Mesendoderm (in vitro differentiated cells): ENCODE data around the gene ANKMY1.
"Not testable (repeated sequence)": the region's sequence is repeated elsewhere in the genome, so short reads cannot be mapped to it uniquely, and the experiment has no call there.

Experiments
- DNase-seq: peaks from one replicate; pipeline ENCODE4 v3.0.0; 2013
- H2AK5ac ChIP-seq: 2 replicates; pipeline ENCODE4 v1.6.1; 2013; ENCODE audit warnings: low read length, inconsistent platforms
- H2BK120ac ChIP-seq: 2 replicates; pipeline ENCODE4 v1.6.1; 2013; ENCODE audit warnings: low read depth, mild to moderate bottlenecking, low read length, moderate library complexity, mixed read lengths
- H2BK15ac ChIP-seq: replicated peaks from 2 replicates; pipeline ENCODE4 v1.6.1; 2013; ENCODE audit warnings: low read depth, mild to moderate bottlenecking, moderate library complexity
- H2BK5ac ChIP-seq: 2 replicates; pipeline ENCODE4 v1.6.1; 2013; ENCODE audit warnings: low read length, inconsistent platforms
- H3K18ac ChIP-seq: 2 replicates; pipeline ENCODE4 v1.6.1; 2013; ENCODE audit warnings: mild to moderate bottlenecking, low read length, mixed read lengths
- H3K23ac ChIP-seq: one replicate; pipeline ENCODE4 v1.6.1; 2013; ENCODE audit warnings: low read length
- H3K27ac ChIP-seq: 2 replicates; pipeline ENCODE4 v1.5.1; 2013; ENCODE audit warnings: low read depth, mild to moderate bottlenecking, inconsistent platforms, low read length, moderate library complexity
- H3K27me3 ChIP-seq: 2 replicates; pipeline ENCODE4 v1.6.1; 2013; ENCODE audit warnings: low read length, control low read depth, mild to moderate bottlenecking, inconsistent platforms; ENCODE audit not compliant: insufficient read depth, poor library complexity
- H3K36me3 ChIP-seq: 2 replicates; pipeline ENCODE4 v1.6.1; 2013; ENCODE audit warnings: low read length, inconsistent platforms; ENCODE audit not compliant: control insufficient read depth, insufficient read depth
- H3K4ac ChIP-seq: one replicate; pipeline ENCODE4 v1.6.1; 2013; ENCODE audit warnings: low read depth, mild to moderate bottlenecking, low read length, moderate library complexity
- H3K4me1 ChIP-seq: 2 replicates; pipeline ENCODE4 v1.6.1; 2013; ENCODE audit warnings: low read depth, low read length, inconsistent platforms; ENCODE audit not compliant: control insufficient read depth
- H3K4me2 ChIP-seq: 2 replicates; pipeline ENCODE4 v1.6.1; 2013; ENCODE audit warnings: low read length
- H3K4me3 ChIP-seq: 2 replicates; pipeline ENCODE4 v1.5.1; 2013; ENCODE audit warnings: mild to moderate bottlenecking, low read length
- H3K56ac ChIP-seq: one replicate; pipeline ENCODE4 v1.6.1; 2013; ENCODE audit warnings: low read length
- H3K79me1 ChIP-seq: 2 replicates; pipeline ENCODE4 v1.6.1; 2013; ENCODE audit warnings: low read length, inconsistent platforms
- H3K79me2 ChIP-seq: 2 replicates; pipeline ENCODE4 v1.6.1; 2013; ENCODE audit warnings: mild to moderate bottlenecking, low read length; ENCODE audit not compliant: control insufficient read depth, insufficient read depth
- H3K9ac ChIP-seq: 2 replicates; pipeline ENCODE4 v1.6.1; 2013; ENCODE audit warnings: low read length, inconsistent platforms
- H4K5ac ChIP-seq: one replicate; pipeline ENCODE4 v1.6.1; 2013; ENCODE audit warnings: low read length
- H4K8ac ChIP-seq: one replicate; pipeline ENCODE4 v1.6.1; 2013; ENCODE audit warnings: low read depth, mild to moderate bottlenecking, control low read depth, low read length, moderate library complexity
- WGBS: extraction: QIAGEN DNeasy Blood & Tissue Kit; methylation state at CpG from one replicate; pipeline ENCODE4 v1.1.7; 2013; ENCODE audit warnings: low lambda C conversion rate, missing lambda C conversion rate; ENCODE audit not compliant: insufficient coverage; ENCODE audit errors: extremely low coverage; 5-methylcytosine and 5-hydroxymethylcytosine counted together

Gene ANKMY1

DNA sequence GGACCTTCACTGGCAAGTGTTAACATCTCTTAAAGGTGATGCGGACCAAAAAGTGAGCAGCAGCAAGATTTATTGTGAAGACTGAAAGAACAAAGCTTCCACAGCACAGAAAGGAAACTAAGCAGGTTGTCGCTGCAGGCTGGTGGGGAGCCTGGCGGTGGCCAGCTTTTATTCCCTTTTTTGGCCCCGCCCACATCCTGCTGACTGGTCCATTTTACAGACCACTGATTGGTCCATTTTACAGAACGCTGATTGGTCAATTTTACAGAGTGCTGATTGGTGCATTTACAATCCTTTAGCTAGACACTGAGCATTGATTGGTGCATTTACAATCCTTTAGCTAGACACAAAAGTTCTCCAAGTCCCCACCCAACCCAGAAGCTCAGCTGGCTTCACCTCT is 35.9 kb downstream of the ANKMY1 start:
- H3K9ac ChIP-seq, H3K56ac ChIP-seq, H3K27ac ChIP-seq, H3K18ac ChIP-seq, H3K23ac ChIP-seq, H3K4me3 ChIP-seq, H3K4ac ChIP-seq, H4K8ac ChIP-seq, DNase-seq, H3K79me1 ChIP-seq, H3K36me3 ChIP-seq, H3K27me3 ChIP-seq, H3K4me1 ChIP-seq, H3K79me2 ChIP-seq, H2AK5ac ChIP-seq, H2BK5ac ChIP-seq, H4K5ac ChIP-seq, H2BK120ac ChIP-seq, H3K4me2 ChIP-seq, H2BK15ac ChIP-seq: not testable (repeated sequence)
- no CpG with 5 or more reads among the region's 5 CpGs for WGBS

DNA sequence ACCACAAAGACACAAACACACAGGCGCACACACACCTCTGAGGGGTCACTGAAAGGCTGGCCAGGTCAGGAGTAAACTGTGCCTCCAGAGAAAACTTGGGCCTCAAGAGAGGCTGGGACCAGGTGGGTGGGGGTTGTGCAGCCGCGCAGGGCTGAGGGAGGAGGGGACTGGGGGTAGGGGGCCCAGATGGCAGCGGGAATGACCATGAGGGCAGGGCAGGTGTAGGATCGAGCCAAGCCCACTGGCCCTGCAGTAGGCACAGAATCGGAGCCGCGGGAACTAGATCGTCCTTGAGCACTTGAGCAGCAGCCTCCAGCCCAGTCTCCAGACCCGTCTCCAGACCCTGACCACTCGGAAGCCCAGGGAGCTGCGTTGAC is 36.8 kb downstream of the ANKMY1 start:
- H2BK5ac ChIP-seq: no peak overlapping the region
- no peaks in the 10 kb centered on the region for H3K4me1 ChIP-seq
- no peak overlapping the region for H2BK15ac ChIP-seq
- no peak for DNase-seq
- H2AK5ac ChIP-seq: no peak overlapping the region
- H3K4ac ChIP-seq: no peak overlapping the region
- no peaks in the 10 kb centered on the region for H3K36me3 ChIP-seq
- no peak overlapping the region for H3K9ac ChIP-seq
- H3K27ac ChIP-seq: no peak overlapping the region
- WGBS: no CpG with 5 or more reads among the region's 12 CpGs
- H3K18ac ChIP-seq: no peak overlapping the region
- H3K79me2 ChIP-seq: no peaks in the 10 kb centered on the region
- H4K5ac ChIP-seq: no peak overlapping the region
- H3K56ac ChIP-seq: no peak overlapping the region
- H3K4me2 ChIP-seq: no peak overlapping the region
- no peak overlapping the region for H3K4me3 ChIP-seq
- no peak overlapping the region for H2BK120ac ChIP-seq
- peak overlapping the region; percentile 45 for H3K23ac ChIP-seq
- no peak overlapping the region for H4K8ac ChIP-seq
- peaks cover 5% of the 10 kb centered on the region for H3K27me3 ChIP-seq
- H3K79me1 ChIP-seq: no peaks in the 10 kb centered on the region

- no peaks in the 10 kb centered on the region for H3K36me3 ChIP-seq
These were observed 37.4 kb downstream of the ANKMY1 start for GRCh38 chr2:240520130-240520973.

DNA sequence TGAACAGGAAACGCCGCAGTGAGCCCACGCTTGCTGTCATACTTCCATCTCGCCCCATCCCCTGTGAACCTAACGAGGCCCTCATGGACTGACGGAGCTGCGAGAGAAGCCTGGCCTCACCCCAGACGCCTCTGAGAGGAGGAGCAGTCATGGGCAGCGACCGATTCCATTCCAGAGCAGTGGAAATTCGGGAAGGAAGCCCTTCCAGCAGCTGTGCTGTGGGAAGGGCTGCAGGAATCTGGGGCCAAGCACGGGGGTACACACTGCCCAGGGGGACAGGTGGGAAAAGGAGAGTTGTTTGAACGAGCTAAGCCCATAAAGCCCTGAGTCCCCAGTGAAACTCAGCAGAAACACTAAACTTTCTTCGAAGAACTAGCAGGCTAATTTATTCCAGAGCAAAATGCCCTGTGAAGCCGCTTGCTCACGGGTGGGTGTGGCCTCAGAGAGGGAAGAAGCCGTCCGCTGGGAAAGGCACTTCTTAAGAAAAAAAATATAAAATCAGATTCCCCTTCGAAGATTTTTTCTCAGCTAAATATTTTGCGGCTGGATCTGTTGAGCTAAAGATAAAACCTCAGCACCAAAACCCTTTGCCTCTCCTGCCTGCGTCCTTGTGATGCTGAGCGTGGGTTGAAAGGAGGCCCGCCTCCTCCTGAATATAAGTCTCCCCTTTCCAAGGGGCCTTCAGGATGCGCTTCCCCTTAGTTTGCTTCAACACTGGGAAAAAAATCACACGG is 38.2 kb downstream of the ANKMY1 start:
- no peak overlapping the region for H3K4ac ChIP-seq
- H4K8ac ChIP-seq: no peak overlapping the region
- no peak overlapping the region for H3K56ac ChIP-seq
- H3K4me2 ChIP-seq: no peak overlapping the region
- WGBS: no CpG with 5 or more reads among the region's 25 CpGs
- H3K36me3 ChIP-seq: no peaks in the 10 kb centered on the region
- H3K27me3 ChIP-seq: peaks cover 5% of the 10 kb centered on the region
- H4K5ac ChIP-seq: no peak overlapping the region
- H3K18ac ChIP-seq: no peak overlapping the region
- H3K4me3 ChIP-seq: no peak overlapping the region
- no peaks in the 10 kb centered on the region for H3K79me1 ChIP-seq
- no peak for DNase-seq
- no peak overlapping the region for H3K23ac ChIP-seq
- no peaks in the 10 kb centered on the region for H3K79me2 ChIP-seq
- no peaks in the 10 kb centered on the region for H3K4me1 ChIP-seq
- H2AK5ac ChIP-seq: no peak overlapping the region
- H3K9ac ChIP-seq: no peak overlapping the region
- no peak overlapping the region for H2BK120ac ChIP-seq
- no peak overlapping the region for H2BK15ac ChIP-seq
- H3K27ac ChIP-seq: no peak overlapping the region
- no peak overlapping the region for H2BK5ac ChIP-seq

More at GRCh38 chr2:240520130-240520973, 37.4 kb downstream of the ANKMY1 start:
- no peaks in the 10 kb centered on the region for H3K79me2 ChIP-seq
- peaks cover 5% of the 10 kb centered on the region for H3K27me3 ChIP-seq
- H2BK120ac ChIP-seq: no peak overlapping the region
- H3K79me1 ChIP-seq: no peaks in the 10 kb centered on the region
- no peaks in the 10 kb centered on the region for H3K4me1 ChIP-seq
- no peak overlapping the region for H3K4ac ChIP-seq
- no CpG with 5 or more reads among the region's 52 CpGs for WGBS
- H4K8ac ChIP-seq: no peak overlapping the region
- peak overlapping the region; percentile 17 for H3K56ac ChIP-seq
- H3K9ac ChIP-seq: no peak overlapping the region
- no peak overlapping the region for H3K4me3 ChIP-seq
- no peak overlapping the region for H3K27ac ChIP-seq
- no peak overlapping the region for H2BK5ac ChIP-seq
- H3K18ac ChIP-seq: no peak overlapping the region
- peak; percentile 22 for DNase-seq
- H2AK5ac ChIP-seq: no peak overlapping the region
- peak overlapping the region; percentile 16 for H3K4me2 ChIP-seq
- H4K5ac ChIP-seq: no peak overlapping the region
- no peak overlapping the region for H2BK15ac ChIP-seq
- H3K23ac ChIP-seq: peak overlapping the region; percentile 45

DNA sequence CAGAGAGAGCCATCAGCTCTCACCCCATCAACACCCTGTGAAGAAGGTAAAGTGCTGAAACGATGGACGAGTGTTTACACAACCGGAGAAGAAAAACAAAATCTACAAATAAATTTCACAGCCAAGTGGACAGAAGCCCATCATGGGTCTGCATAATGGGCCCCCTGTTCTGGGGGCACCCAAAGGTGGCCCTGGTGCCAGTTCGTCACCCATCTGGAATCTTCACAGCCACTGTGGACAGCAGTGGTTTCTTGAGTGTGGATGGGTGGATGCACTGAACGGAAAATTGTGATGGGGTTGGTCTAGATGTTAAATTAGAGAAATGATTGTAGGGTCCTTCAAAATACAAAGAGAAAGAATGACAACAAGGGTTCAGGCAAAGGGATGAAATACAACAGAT is 38.8 kb downstream of the ANKMY1 start:
- Histone ChIP-seq H2AK5ac (no peak overlapping the region), H2BK5ac (no peak overlapping the region), H3K4me3 (no peak overlapping the region), H3K4me2 (no peak overlapping the region), H3K79me1 (no peaks in the 10 kb centered on the region), H3K79me2 (no peaks in the 10 kb centered on the region), H2BK15ac (no peak overlapping the region), H2BK120ac (no peak overlapping the region), H3K56ac (no peak overlapping the region), H3K36me3 (no peaks in the 10 kb centered on the region), H3K27me3 (peaks cover 5% of the 10 kb centered on the region), H3K9ac (no peak overlapping the region), H3K18ac (no peak overlapping the region), H3K4me1 (no peaks in the 10 kb centered on the region), H3K27ac (no peak overlapping the region), H3K4ac (no peak overlapping the region), H3K23ac (no peak overlapping the region), H4K8ac (no peak overlapping the region), H4K5ac (no peak overlapping the region)
- no peak for DNase-seq
- no CpG with 5 or more reads among the region's 5 CpGs for WGBS
